Sigmoid colon (tissue), 7 donors: ENCODE results near the gene TCERG1. TPM values are rescaled to one million over a fixed set of nuclear protein-coding genes. Genes with fewer than 3 reads are reported as not detected.

Source experiments
- DNase-seq: peaks from one replicate; pipeline ENCODE4 v3.0.0-alpha.2; 2019
- H3K27ac ChIP-seq, 4 donors: fragments of 200-600 bp; sonication (generic); one replicate each; pipeline ENCODE4 v1.5.1; 2016 to 2019; ENCODE audit warnings: mild to moderate bottlenecking in 1 of 4
- H3K27me3 ChIP-seq, 3 donors: fragments of 200-600 bp; sonication (generic); one replicate each; pipeline ENCODE4 v1.5.1; 2019; ENCODE audit warnings: mild to moderate bottlenecking in 1 of 3
- H3K36me3 ChIP-seq, 4 donors: fragments of 200-600 bp; sonication (generic); one replicate each; pipeline ENCODE4 v1.5.1; 2016 to 2019
- H3K4me1 ChIP-seq, 4 donors: fragments of 200-600 bp; sonication (generic); one replicate each; pipeline ENCODE4 v1.5.1; 2017 to 2019
- H3K4me3 ChIP-seq, 4 donors: fragments of 200-600 bp; sonication (generic); one replicate each; pipeline ENCODE4 v1.5.1; 2017 to 2019; ENCODE audit warnings: mild to moderate bottlenecking in 2 of 4, moderate library complexity in 1 of 4
- H3K9me3 ChIP-seq, 4 donors: fragments of 200-600 bp in 3 of 4; sonication (generic) in 3 of 4; one replicate each; pipeline versions ENCODE4 v1.5.1 to v1.6.1; 2013 to 2019
- EP300 ChIP-seq, 4 donors: sonication (generic); formaldehyde crosslinking; IDR thresholded peaks; one replicate each; pipeline ENCODE4 v1.6.1; 2017; ENCODE audit warnings: antibody characterized with exemption in 4 of 4
- POLR2A ChIP-seq, 2 donors: fragments of 450-650 bp; IDR thresholded peaks; one replicate each; pipeline ENCODE4 v1.6.1; 2016; ENCODE audit warnings: antibody characterized with exemption in 2 of 2, mild to moderate bottlenecking in 2 of 2, moderate library complexity in 2 of 2
- POLR2AphosphoS5 ChIP-seq, 4 donors: sonication (generic); formaldehyde crosslinking; IDR thresholded peaks; one replicate each; pipeline ENCODE4 v1.6.1; 2017; ENCODE audit warnings: antibody characterized with exemption in 4 of 4
- WGBS, 2 donors: extraction: QIAGEN DNeasy Blood & Tissue Kit; methylation state at CpG; one replicate each; pipeline ENCODE4 v1.1.7; 2013; 5-methylcytosine and 5-hydroxymethylcytosine counted together
- intact Hi-C: fragments of 100-400 bp; cut with DNase I; formaldehyde crosslinking; loops from one replicate; pipeline ENCODE4 v1.15.1; 2023
- polyA plus RNA-seq, 3 donors: library from polyadenylated mRNA; stranded (reverse); fragments of 200-250 nt; gene quantifications; one replicate each; pipeline ENCODE4 v1.2.3, GENCODE V29; 2013
- total RNA-seq, 4 donors: library from RNA; depleted of rRNA; stranded (reverse); fragments of >200 nt; gene quantifications; one replicate each; pipeline ENCODE4 v1.1.0, GENCODE V29; 2016
- TF ChIP-seq, protein P1 (sequence below), 4 experiments: fragments of 450-650 bp in 3 of 4; fragments of 200-600 bp in 1 of 4; IDR thresholded peaks; one replicate each; pipeline ENCODE4 v1.5.1; 2016 to 2019; ENCODE audit warnings: antibody characterized with exemption in 4 of 4, mild to moderate bottlenecking in 3 of 4, moderate library complexity in 2 of 4
- donor health status: healthy with polysubstance abuse.
- donor health status: Bipolar disorder and iron deficiency.
- donor health status: healthy.

The TCERG1 gene
- total and polyA plus RNA-seq, 7 donors = 10.2 to 67.3 (median 37.9) TPM

DNA sequence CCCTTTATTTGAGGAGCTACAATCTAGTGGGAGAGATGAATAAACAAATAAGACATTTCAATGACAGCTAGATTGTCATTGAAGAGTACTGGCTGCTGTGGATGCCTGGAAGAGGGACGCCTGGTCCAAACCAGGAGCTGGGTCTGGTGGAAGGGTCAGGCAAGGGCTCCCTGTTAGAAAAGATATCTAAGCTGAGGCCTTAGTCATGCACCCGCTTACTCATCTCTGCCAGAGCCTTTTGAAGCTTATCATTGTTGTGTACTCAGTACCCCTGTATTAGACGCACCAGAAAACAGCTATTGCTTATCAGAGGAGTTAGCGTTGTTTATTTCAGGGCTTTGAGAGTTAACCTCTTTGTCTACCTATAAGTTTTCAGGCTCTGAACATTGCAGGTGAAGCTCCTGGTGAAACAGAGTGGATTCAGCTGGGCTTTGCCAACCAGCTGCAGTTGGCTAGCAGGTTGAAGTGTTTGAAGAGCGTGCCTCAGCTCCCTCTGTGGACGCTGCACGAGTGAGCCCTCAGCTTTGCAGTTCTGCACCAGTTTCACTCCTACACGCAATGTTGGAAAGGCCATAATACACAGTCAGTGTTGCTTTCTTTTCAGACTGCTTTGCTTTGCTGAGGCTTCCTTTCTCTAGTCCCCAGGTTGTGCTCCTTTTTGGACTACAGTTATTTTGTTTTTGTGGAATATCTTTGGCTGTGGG is 74.4 kb downstream of the TCERG1 start:
- H3K4me1 ChIP-seq = no peaks in the 10 kb centered on the region
- TF ChIP-seq EP300 (IDR thresholded peaks at IDR 0.05) (no peak), POLR2A (IDR thresholded peaks at IDR 0.05) (no peak), POLR2AphosphoS5 (IDR thresholded peaks at IDR 0.05) (no peak)
- TF ChIP-seq, protein P1, sequence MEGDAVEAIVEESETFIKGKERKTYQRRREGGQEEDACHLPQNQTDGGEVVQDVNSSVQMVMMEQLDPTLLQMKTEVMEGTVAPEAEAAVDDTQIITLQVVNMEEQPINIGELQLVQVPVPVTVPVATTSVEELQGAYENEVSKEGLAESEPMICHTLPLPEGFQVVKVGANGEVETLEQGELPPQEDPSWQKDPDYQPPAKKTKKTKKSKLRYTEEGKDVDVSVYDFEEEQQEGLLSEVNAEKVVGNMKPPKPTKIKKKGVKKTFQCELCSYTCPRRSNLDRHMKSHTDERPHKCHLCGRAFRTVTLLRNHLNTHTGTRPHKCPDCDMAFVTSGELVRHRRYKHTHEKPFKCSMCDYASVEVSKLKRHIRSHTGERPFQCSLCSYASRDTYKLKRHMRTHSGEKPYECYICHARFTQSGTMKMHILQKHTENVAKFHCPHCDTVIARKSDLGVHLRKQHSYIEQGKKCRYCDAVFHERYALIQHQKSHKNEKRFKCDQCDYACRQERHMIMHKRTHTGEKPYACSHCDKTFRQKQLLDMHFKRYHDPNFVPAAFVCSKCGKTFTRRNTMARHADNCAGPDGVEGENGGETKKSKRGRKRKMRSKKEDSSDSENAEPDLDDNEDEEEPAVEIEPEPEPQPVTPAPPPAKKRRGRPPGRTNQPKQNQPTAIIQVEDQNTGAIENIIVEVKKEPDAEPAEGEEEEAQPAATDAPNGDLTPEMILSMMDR (IDR thresholded peaks at IDR 0.05) = no peak
- H3K9me3 ChIP-seq = no peaks in the 10 kb centered on the region
- no peak overlapping the region for H3K27ac ChIP-seq
- intact Hi-C loops = no loop called here
- WGBS, 2 donors = 76 to 80% methylated on average over 8 of the region's 8 CpGs
- no peak for DNase-seq
- no peaks in the 10 kb centered on the region for H3K36me3 ChIP-seq
- no peak overlapping the region for H3K4me3 ChIP-seq
- H3K27me3 ChIP-seq = no peaks in the 10 kb centered on the region

DNA sequence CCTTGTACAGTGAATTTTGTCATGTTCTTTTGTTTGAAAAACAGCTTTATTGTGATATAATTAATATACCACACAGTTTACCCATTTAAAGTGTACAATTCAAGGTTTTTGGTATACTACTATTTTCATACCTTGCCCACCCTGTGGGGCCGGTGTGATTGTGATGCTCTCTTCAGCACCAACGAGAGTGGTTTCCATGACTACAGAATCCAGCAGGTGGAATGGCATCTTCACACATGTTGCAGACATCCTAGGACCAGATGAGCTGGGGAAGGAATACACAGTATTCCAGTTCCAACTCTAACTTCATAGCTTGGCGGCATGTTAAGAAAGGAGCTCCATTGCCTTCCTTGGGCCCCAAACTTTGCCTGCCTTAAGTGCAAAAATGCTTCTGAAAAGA is 76.6 kb downstream of the TCERG1 start:
- no peak for TF ChIP-seq POLR2AphosphoS5 (IDR thresholded peaks at IDR 0.05)
- TF ChIP-seq EP300 (IDR thresholded peaks at IDR 0.05) = no peak
- TF ChIP-seq POLR2A (IDR thresholded peaks at IDR 0.05) = no peak
- intact Hi-C loops = no loop called here
- Histone ChIP-seq H3K9me3 (no peaks in the 10 kb centered on the region), H3K4me3 (no peak overlapping the region), H3K27me3 (no peaks in the 10 kb centered on the region), H3K4me1 (no peaks in the 10 kb centered on the region), H3K36me3 (no peaks in the 10 kb centered on the region), H3K27ac (no peak overlapping the region)
- 69 to 72% methylated on average over 3 of the region's 3 CpGs for WGBS, 2 donors
- no peak for DNase-seq

DNA sequence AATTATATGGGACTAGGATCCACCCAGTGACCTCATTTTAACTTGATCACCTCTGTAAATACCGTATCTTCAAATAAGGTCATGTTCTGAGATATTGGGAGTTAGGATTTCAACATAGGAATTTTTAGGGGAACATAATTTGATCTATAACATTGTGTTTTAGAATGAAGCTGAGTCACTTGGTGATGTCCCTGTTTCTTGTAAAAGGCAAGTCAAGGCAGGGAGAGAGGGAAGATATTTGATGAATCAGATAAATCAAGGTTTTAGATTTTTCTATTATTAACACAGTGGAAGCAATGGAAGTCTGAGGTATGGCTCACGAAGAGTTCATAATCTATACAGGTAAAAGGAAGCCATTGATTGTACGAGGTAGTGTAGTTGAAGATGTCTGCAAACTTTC is 80.7 kb downstream of the TCERG1 start:
- H3K4me1 ChIP-seq = no peaks in the 10 kb centered on the region
- H3K4me3 ChIP-seq = no peak overlapping the region
- no peaks in the 10 kb centered on the region for H3K36me3 ChIP-seq
- no peaks in the 10 kb centered on the region for H3K27me3 ChIP-seq
- H3K9me3 ChIP-seq = no peaks in the 10 kb centered on the region
- no peak for DNase-seq
- WGBS, 2 donors = 64 to 85% methylated on average over 3 of the region's 3 CpGs
- no peak for TF ChIP-seq POLR2A (IDR thresholded peaks at IDR 0.05)
- no peak for TF ChIP-seq EP300 (IDR thresholded peaks at IDR 0.05)
- no peak for TF ChIP-seq POLR2AphosphoS5 (IDR thresholded peaks at IDR 0.05)
- TF ChIP-seq, protein P1 (IDR thresholded peaks at IDR 0.05) = no peak
- no peak overlapping the region for H3K27ac ChIP-seq
- intact Hi-C loops = no loop called here

DNA sequence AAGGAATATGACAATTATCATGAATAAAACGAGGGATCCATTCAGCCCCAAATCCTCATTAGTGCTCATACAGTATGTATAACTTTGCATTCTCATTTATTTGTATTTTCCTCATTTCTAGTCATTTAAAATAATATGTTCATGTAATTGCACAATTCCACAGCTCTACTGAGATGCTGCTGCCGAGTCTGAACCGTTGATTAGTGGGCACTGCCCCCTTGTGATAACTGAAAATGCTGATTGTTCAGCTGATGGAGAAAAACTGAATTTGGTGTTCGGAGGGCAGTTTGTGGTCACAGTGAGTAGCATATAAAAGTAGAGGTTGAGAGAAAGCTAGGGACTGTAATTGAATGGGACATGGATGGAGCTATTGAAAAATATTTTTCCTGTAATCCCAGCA is 81.1 kb downstream of the TCERG1 start:
- Histone ChIP-seq H3K4me1 (no peaks in the 10 kb centered on the region), H3K4me3 (no peak overlapping the region), H3K36me3 (no peaks in the 10 kb centered on the region), H3K9me3 (no peaks in the 10 kb centered on the region), H3K27me3 (no peaks in the 10 kb centered on the region), H3K27ac (no peak overlapping the region)
- no peak for DNase-seq
- TF ChIP-seq, protein P1 (IDR thresholded peaks at IDR 0.05) = no peak
- TF ChIP-seq POLR2A (IDR thresholded peaks at IDR 0.05) = no peak
- TF ChIP-seq POLR2AphosphoS5 (IDR thresholded peaks at IDR 0.05) = no peak
- TF ChIP-seq EP300 (IDR thresholded peaks at IDR 0.05) = no peak
- WGBS, 2 donors = 61 to 68% methylated on average over 4 of the region's 4 CpGs
- intact Hi-C loops = no loop called here

DNA sequence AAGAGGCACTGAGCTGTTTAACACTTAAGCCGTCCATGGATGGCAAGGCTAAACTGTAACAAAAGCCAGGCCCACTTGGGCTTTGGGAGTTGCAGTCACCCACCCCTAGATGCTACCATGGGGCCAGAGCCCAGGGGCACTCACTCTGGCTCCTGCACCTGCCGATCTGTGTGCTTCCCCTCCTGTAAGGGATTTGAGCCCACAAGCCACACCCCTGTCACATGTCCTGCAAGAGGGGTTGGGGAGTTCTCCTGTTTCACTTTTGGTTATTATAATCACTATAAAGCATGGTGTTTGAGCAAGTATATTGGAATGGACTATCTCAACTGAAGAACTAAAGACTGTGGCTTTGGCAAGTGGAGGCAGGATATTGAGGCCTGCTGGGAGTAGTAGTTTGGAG is 82.9 kb downstream of the TCERG1 start:
- TF ChIP-seq POLR2A (IDR thresholded peaks at IDR 0.05) (no peak), EP300 (IDR thresholded peaks at IDR 0.05) (no peak), POLR2AphosphoS5 (IDR thresholded peaks at IDR 0.05) (no peak)
- TF ChIP-seq, protein P1 (IDR thresholded peaks at IDR 0.05) = no peak
- H3K27ac ChIP-seq = no peak overlapping the region
- no peaks in the 10 kb centered on the region for H3K27me3 ChIP-seq
- no peak overlapping the region for H3K4me3 ChIP-seq
- H3K36me3 ChIP-seq = no peaks in the 10 kb centered on the region
- H3K9me3 ChIP-seq = no peaks in the 10 kb centered on the region
- no peak for DNase-seq
- 45 to 81% methylated on average over 2 of the region's 2 CpGs for WGBS, 2 donors
- H3K4me1 ChIP-seq = no peaks in the 10 kb centered on the region
- intact Hi-C loops = no loop called here
